NCI-H345 treated with DMSO at 0.1 percent for 48 hours (cell line): ENCODE results near the gene NAALADL2.
"Not testable (repeated sequence)": the region's sequence is repeated elsewhere in the genome, so short reads cannot be mapped to it uniquely, and the experiment has no call there.

Experiments used
- DNase-seq: peaks from one replicate; lab custom pipeline; 2025; ENCODE audit not compliant: unreplicated experiment; lab: John Stamatoyannopoulos, UW

Gene NAALADL2

GRCh38 chr3:175807175-175807574, 948.0 kb downstream of the NAALADL2 start:
- no peak for DNase-seq

DNA sequence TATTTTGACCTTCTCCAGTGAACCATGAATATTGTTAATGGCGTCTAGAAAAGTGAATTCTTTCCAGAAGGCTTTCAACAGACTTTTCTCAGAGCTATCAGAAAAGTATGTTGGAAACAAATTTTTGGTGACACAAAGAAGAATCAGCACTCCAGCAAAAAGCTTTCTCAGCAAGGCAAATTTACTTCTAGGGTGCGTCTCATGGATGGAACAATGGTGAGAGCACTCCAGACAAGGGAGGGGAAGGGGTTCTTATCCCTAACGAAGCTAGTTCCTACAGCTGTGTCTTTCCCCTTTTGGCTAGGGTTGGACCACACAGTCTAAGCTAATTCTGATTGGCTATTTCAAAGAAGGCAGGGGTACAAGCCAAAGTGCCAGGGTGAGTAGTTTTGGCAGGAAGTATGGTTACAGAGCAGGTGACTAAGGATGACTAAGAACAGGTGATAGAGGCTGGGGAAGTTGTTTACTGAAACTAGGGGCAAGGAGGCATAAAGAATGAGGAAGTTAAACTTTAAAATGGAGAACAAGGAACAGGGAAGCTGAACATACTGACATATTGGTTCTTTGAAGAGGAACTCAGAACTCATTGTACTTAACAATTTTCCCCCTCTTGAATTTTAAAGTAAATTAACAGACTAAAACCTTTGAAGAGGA, 959.8 kb downstream of the NAALADL2 start:
- no peak for DNase-seq

DNA sequence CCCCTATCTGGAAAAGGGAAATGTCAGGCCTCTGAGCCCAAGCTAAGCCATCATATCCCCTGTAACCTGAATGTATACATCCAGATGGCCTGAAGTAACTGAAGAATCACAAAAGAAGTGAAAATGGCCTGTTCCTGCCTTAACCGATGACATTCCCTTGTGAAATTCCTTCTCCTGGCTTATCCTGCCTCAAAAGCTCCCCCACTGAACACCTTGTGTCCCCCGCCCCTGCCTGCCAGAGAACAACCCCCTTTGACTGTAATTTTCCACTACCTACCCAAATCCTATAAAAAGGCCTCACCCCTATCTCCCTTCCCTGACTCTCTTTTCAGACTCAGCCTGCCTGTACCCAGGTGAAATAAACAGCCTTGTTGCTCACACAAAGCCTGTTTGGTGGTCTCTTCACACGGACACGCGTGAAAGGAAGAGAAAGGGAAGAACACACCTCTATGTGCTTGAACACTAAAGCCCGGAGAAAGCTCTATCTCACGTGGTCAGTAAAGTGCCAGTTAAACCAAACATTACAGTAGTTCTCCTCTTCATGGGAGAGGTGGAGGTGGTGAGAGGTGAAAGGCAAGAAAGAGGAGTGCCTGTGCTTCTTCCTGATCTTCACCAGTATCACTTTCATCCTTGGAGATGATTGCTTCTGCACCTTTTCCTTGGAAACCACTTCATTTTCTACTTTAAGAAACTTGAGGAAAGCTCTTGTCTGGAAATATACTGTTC, 963.8 kb downstream of the NAALADL2 start:
- DNase-seq, result not testable (repeated sequence)

DNA sequence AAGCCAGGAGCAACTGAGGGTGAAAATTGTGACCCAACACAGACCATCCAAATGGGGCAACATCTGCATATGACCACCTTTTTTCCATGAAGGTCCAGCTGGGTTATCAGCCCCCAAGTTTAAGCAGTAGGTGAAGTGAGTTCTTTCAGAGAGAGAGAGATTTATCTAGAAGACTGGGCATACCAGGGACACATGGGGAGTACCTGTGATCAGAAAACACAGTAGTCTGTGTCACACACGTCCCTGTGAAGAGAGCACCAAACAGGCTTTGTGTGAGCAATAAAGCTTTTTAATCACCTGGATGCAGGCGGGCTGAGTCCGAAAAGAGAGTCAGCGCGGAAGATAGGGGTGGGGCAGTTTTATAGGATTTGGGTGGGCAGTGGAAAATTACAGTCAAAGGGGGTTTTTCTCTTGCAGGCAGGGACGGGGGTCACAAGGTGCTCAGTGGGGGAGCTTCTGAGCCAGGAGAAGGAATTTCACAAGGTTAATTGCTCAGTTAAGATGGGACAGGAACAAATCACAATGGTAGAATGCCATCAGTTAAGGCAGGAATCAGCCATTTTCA, 966.0 kb downstream of the NAALADL2 start:
- not testable (repeated sequence) for DNase-seq

DNA sequence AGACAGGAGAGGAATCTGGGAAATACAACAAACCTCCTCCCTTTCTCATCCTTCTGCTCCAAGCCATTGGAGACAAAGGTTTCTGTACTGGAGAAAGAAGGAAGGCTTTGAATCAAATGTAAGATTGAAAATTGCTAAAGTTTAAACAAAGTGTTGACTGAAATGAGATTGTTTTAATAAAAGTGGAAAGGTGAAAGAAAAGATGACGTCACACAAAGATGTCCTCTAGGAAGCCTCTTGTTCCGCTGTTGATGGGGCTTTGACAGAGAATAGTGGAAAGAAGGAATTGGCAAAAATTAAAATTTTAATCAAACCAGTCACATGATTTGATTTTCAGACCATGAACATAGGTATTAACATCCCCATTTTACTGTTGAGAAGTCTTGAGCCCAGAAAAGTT, 967.6 kb downstream of the NAALADL2 start:
- no peak for DNase-seq

- not testable (repeated sequence) for DNase-seq
These were observed 970.7 kb downstream of the NAALADL2 start for GRCh38 chr3:175829809-175830208.

- DNase-seq, result not testable (repeated sequence)
These were observed 976.6 kb downstream of the NAALADL2 start for GRCh38 chr3:175835763-175836162.

- no peak for DNase-seq
These were observed 977.5 kb downstream of the NAALADL2 start for GRCh38 chr3:175836617-175837016.

DNA sequence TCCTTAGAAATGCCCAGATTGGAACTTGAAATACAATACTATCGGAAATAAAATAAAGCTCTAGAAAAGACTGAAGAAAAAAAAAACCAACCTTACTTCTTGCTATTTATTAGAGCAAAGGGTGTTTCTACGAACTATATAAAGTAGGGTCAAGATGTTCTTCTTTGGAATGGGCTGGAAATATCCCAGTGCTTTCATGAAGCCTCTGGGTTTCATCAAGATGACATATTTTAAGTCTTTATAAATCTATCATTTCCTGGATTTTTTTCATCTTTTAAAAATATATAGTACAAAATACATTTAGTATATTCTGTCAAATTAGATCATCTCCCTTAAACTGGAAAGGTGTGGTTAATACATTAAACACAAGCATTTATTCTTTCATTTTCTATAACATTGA, 978.8 kb downstream of the NAALADL2 start:
- no peak for DNase-seq

DNA sequence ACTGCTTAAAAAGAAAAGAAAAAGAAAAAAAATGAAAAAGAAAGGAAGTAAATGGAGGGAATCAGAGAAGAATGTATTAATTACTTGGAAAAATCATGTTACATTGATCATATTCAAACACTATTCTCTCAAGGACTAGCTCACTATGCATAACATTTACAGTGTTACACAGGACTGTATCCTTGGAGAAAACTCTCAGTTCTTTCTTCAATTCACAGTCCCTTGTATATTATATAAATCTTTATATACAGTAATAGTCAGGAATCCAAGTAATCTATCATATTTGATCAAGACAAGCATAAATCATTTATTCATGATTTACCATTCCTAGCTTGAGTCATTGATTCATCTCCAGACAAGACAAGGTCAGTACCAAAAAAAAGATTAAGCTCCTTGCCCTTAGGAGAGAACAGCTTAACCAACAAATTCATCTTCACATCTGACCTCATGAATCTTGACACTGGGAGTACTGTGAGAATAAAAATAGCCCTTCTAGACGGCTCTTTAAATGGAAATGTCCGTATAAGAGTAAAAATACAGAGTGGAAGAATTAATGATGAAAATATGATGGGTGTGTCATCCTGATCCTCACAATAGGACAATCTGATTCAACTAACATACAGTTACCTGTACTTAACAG, 980.4 kb downstream of the NAALADL2 start:
- no peak for DNase-seq

- DNase-seq, result no peak
These were observed 992.4 kb downstream of the NAALADL2 start for GRCh38 chr3:175851541-175851940.

DNA sequence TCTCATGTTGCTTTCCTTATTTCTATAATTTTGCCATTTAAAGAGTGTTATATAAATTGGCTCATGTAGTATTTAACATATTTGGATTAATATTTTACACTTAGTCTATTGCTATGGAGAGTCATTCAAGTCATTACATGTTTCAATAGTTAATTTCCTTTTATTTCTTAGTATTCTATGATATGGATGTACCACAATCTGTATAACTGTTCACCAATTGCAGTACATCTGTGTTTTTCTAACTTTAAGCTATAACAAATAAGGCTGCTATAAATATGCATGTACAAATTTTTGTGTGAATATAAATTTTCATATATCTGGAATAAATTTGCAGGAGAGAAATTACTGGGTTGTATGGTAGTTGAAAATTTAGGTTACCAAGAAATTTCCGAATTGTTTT, 993.4 kb downstream of the NAALADL2 start:
- DNase-seq, result no peak

DNA sequence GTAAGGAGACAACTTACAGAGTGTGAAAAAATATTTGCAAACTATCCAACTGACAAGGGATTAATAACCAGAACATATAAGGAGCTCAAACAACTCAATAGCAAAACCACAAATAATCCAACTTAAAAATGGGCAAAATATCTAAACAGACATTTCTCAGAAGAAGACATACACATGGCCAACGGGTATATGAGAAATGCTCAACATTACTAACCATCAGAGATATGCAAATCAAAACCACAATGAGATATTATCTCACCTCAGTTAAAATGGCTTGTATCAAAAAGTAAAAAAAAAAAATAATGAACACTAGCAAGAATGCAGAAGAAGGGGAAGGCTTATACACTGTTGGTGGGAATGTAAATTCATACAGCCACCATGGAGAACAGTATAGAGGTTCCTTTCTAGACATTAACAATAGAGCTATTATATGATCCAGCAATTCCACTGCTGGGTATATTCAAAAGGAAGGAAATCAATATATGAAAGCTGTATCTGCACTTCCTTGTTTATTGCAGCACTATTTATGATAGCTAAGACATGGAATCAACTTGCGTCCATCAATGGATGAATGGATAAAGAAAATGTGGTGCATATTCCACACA, 998.6 kb downstream of the NAALADL2 start:
- no peak for DNase-seq
